Heart right ventricle (tissue), 16 donors: Measurements from ENCODE around the gene ERG28. TPM values are rescaled to one million over a fixed set of nuclear protein-coding genes. Genes with fewer than 3 reads are reported as not detected.
"Not testable (repeated sequence)": the region's sequence is repeated elsewhere in the genome, so short reads cannot be mapped to it uniquely, and the experiment has no call there.

Source experiments
- ATAC-seq, 8 donors: fragments of 200-7000 bp; cut with Tn5 transposase; one replicate each; pipeline ENCODE4 v1.9.1; 2020; ENCODE audit warnings: mild to moderate bottlenecking in 8 of 8, moderate library complexity in 8 of 8, moderate number of reproducible peaks in 1 of 8
- DNase-seq, 2 donors: peaks; one replicate each; pipeline ENCODE4 v3.0.0-alpha.2; 2020
- H3K27ac ChIP-seq, 10 donors: fragments of 200-600 bp; sonication (generic) in 2 of 10; one replicate each; pipeline versions ENCODE4 v1.5.0 to v1.8.0; 2020 to 2022; ENCODE audit warnings: mild to moderate bottlenecking in 3 of 10
- H3K27me3 ChIP-seq, 7 donors: fragments of 200-600 bp; one replicate each; pipeline ENCODE4 v1.8.0; 2021 to 2022; ENCODE audit warnings: mild to moderate bottlenecking in 2 of 7
- H3K36me3 ChIP-seq, 9 donors: fragments of 200-600 bp; sonication (generic) in 1 of 9; one replicate each; pipeline versions ENCODE4 v1.5.0 to v1.8.0; 2020 to 2022; ENCODE audit warnings: mild to moderate bottlenecking in 2 of 9
- H3K4me1 ChIP-seq, 9 donors: fragments of 200-600 bp; sonication (generic) in 1 of 9; one replicate each; pipeline versions ENCODE4 v1.5.0 to v1.8.0; 2020 to 2022; ENCODE audit warnings: mild to moderate bottlenecking in 4 of 9
- H3K4me3 ChIP-seq, 10 donors: fragments of 200-600 bp; sonication (generic) in 2 of 10; one replicate each; pipeline versions ENCODE4 v1.5.0 to v1.8.0; 2020 to 2022; ENCODE audit warnings: mild to moderate bottlenecking in 7 of 10, moderate library complexity in 2 of 10
- H3K9me3 ChIP-seq, 11 donors: fragments of 200-600 bp in 10 of 11; sonication (generic) in 2 of 11; one replicate each; pipeline versions ENCODE4 v1.5.0 to v1.8.0; 2013 to 2022; ENCODE audit warnings: mild to moderate bottlenecking in 2 of 11, control low read depth in 1 of 11, moderate library complexity in 1 of 11
- WGBS, 2 donors: extraction: QIAGEN DNeasy Blood & Tissue Kit; methylation state at CpG; one replicate each; pipeline ENCODE4 v1.1.7; 2013; ENCODE audit warnings: inconsistent platforms in 1 of 2; 5-methylcytosine and 5-hydroxymethylcytosine counted together
- intact Hi-C, 10 donors: fragments of 100-400 bp; cut with DNase I; formaldehyde crosslinking; loops; one replicate each; pipeline versions ENCODE4 v1.11.1 to v1.14.2; 2022
- polyA plus RNA-seq, 2 donors: library from polyadenylated mRNA; stranded (reverse); fragments of 200-250 nt; gene quantifications; one replicate each; pipeline ENCODE4 v1.2.3, GENCODE V29; 2013
- total RNA-seq, 10 donors: library from RNA; stranded (reverse); fragmentation: NEBNext Ultra II Directional in 3 of 10; extraction: Animal tissue kit (Norgen Biotek cat#: 25700) in 3 of 10; gene quantifications; one replicate each; pipeline versions ENCODE4 v1.2.1 to v1.2.4, GENCODE V29; 2021 to 2023
- TF ChIP-seq, protein P1 (sequence below), 9 donors: fragments of 200-600 bp; sonication (generic) in 2 of 9; IDR thresholded peaks; one replicate each; pipeline versions ENCODE4 v1.5.0 to v1.8.0; 2021 to 2022; ENCODE audit warnings: antibody characterized with exemption in 9 of 9, mild to moderate bottlenecking in 5 of 9, moderate library complexity in 1 of 9
- donor health status: Arrhythmogenic right ventricular cardiomyopathy.
- donor health status: ischemic (EF 13 %, LVEDD 7.1; RV severe dilation, severe dysfunction).
- donor health status: healthy with polysubstance abuse.
- donor health status: DM: no; HTN: yes; CAD: no.
- donor health status: DM: no; HTN: no; CAD: no.
- donor health status: ischemic (EF 25% LVEDD 6.9; RV normal size, moderate dysfunction).
- donor health status: ischemic (EF 25% LVEDD 5.7; RV mildly dilated, moderate dysfunction).
- donor health status: healthy.
- donor health status: DM: yes; HTN: yes; CAD: no.
- donor health status: Ischemic cardiomyopathy.
- donor health status: ischemic (EF 35%, LVEDD 5.7; RV mildly dilated, moderate dysfunction).
- donor health status: nonischemic (EF 11% LVEDD 7.7; RV severe dilation, severe dysfunction).
- donor health status: DM: yes; HTN: yes; CAD: no.
- donor health status: PGD.
- donor health status: ischemic (EF 29% LVEDD 5.4; RV normal size, mild dysfunction).
- donor health status: nonischemic (EF 23%, LVEDD 6.1; RV moderate dilation, normal function).

Gene ERG28
- total and polyA plus RNA-seq, 12 donors, result 6.3 to 14.6 (median 6.9) TPM

DNA sequence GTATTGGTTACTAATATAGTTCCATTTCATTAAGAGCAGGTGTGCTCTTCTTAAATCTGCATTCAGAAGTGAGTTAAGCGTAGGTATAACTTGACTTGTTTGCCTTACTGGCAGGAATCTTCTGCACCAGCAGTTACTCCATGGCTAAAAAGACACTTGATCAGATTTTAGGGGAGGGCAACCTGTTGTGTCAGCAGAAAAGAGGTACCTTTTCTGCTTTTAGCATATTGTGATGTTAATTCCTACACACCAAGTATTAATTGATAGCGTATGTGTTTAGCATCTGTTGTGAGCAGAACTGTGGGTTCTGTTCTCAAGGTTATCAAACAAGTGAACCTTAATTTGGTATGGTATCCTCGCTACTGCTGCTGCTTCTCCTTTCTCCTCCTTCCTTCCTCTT, 38.7 kb upstream of the ERG28 start:
- ATAC-seq, result no peak
- H3K4me1 ChIP-seq, result peaks cover 0 to 20% (median 13%) of the 10 kb centered on the region in 9 donors
- 94 to 96% methylated on average over 3 of the region's 3 CpGs for WGBS, 2 donors
- intact Hi-C loops, result no loop called here
- TF ChIP-seq, protein P1, sequence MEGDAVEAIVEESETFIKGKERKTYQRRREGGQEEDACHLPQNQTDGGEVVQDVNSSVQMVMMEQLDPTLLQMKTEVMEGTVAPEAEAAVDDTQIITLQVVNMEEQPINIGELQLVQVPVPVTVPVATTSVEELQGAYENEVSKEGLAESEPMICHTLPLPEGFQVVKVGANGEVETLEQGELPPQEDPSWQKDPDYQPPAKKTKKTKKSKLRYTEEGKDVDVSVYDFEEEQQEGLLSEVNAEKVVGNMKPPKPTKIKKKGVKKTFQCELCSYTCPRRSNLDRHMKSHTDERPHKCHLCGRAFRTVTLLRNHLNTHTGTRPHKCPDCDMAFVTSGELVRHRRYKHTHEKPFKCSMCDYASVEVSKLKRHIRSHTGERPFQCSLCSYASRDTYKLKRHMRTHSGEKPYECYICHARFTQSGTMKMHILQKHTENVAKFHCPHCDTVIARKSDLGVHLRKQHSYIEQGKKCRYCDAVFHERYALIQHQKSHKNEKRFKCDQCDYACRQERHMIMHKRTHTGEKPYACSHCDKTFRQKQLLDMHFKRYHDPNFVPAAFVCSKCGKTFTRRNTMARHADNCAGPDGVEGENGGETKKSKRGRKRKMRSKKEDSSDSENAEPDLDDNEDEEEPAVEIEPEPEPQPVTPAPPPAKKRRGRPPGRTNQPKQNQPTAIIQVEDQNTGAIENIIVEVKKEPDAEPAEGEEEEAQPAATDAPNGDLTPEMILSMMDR (IDR thresholded peaks at IDR 0.05), result no peak
- H3K27ac ChIP-seq, result no peak overlapping the region
- peaks cover 0 to 48% (median 7%) of the 10 kb centered on the region in 9 donors for H3K36me3 ChIP-seq
- H3K9me3 ChIP-seq, result peaks cover 0 to 14% (median 4%) of the 10 kb centered on the region in 11 donors
- H3K27me3 ChIP-seq, result no peaks in the 10 kb centered on the region
- no peak for DNase-seq
- H3K4me3 ChIP-seq, result no peak overlapping the region

GRCh38 chr14:75697918-75698317, 37.2 kb upstream of the ERG28 start:
- TF ChIP-seq, protein P1 (IDR thresholded peaks at IDR 0.05), result no peak

DNA sequence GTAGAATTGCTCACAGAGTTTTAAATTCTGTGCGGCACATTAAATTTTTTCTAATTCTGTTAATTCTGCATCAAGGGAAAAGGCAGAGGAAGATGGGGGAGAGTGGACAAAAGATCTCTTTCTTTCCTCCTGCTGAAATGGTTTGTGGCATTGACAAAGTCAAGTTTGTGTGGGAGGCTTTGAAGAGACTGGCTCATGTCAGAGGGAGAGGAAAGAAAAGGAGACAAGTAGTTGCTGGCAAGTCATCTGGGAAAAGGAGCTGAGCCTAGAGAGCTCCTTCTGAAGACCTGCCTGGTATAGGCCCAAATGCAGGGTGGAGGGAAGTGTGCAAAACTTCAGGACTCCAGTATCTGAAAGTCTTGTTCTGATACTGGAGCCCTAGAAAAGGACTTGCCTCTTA, 36.7 kb upstream of the ERG28 start:
- intact Hi-C loops, result no loop called here
- Histone ChIP-seq H3K36me3 (peaks cover 0 to 61% (median 7%) of the 10 kb centered on the region in 9 donors), H3K9me3 (peaks cover 0 to 14% (median 4%) of the 10 kb centered on the region in 11 donors), H3K27me3 (no peaks in the 10 kb centered on the region), H3K4me1 (peaks cover 0 to 9% (median 5%) of the 10 kb centered on the region in 9 donors), H3K4me3 (no peak overlapping the region), H3K27ac (no peak overlapping the region)
- ATAC-seq (no peak), DNase-seq (no peak)
- TF ChIP-seq, protein P1 (IDR thresholded peaks at IDR 0.05), result no peak
- 76 to 77% methylated on average over 1 of the region's 1 CpG for WGBS, 2 donors

More at GRCh38 chr14:75697918-75698317, 37.2 kb upstream of the ERG28 start:
- ATAC-seq (no peak), DNase-seq (no peak)
- intact Hi-C loops, result no loop called here
- Histone ChIP-seq H3K4me3 (no peak overlapping the region), H3K9me3 (peaks cover 0 to 14% (median 4%) of the 10 kb centered on the region in 11 donors), H3K27me3 (no peaks in the 10 kb centered on the region), H3K27ac (no peak overlapping the region), H3K4me1 (peaks cover 0 to 15% (median 10%) of the 10 kb centered on the region in 9 donors), H3K36me3 (peaks cover 0 to 61% (median 7%) of the 10 kb centered on the region in 9 donors)
- WGBS, 2 donors, result 90 to 92% methylated on average over 2 of the region's 2 CpGs

DNA sequence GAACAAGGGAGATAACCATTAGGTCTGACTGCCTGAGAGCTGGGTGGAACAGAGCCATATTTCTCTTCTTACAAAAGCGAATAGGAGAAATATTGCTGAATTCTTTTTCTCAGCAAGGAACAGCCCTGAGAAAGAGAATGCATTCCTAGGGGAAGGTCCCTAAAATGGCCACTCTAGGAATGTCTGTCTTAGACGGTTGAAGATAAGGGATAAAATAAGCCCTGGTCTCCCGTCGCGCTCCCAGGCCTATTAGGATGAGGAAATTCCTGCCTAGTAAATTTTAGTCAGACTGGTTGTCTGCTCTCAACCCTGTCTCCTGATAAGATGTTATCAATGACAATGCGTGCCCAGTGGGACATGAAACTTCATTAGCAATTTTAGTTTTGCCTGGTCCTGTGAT, 34.3 kb upstream of the ERG28 start:
- intact Hi-C loops, result not testable (repeated sequence)

GRCh38 chr14:75690010-75690409, 29.3 kb upstream of the ERG28 start:
- H3K4me1 ChIP-seq, result no peaks in the 10 kb centered on the region
- H3K36me3 ChIP-seq, result peaks cover 0 to 66% (median 10%) of the 10 kb centered on the region in 9 donors
- intact Hi-C loops, result no loop called here
- H3K27me3 ChIP-seq, result no peaks in the 10 kb centered on the region
- ATAC-seq, result no peak
- peaks cover 0 to 9% (median under 1%) of the 10 kb centered on the region in 11 donors for H3K9me3 ChIP-seq
- TF ChIP-seq, protein P1 (IDR thresholded peaks at IDR 0.05), result no peak
- no peak overlapping the region for H3K27ac ChIP-seq
- 92 to 93% methylated on average over 7 of the region's 7 CpGs for whole genome bisulfite sequencing, 2 donors
- H3K4me3 ChIP-seq, result no peak overlapping the region
- no peak for DNase-seq

More for the DNA sequence above, 34.3 kb upstream of the ERG28 start:
- H3K4me1 ChIP-seq, DNase-seq, ATAC-seq, H3K4me3 ChIP-seq, H3K27me3 ChIP-seq, H3K27ac ChIP-seq: not testable (repeated sequence)
- Histone ChIP-seq H3K36me3 (peaks cover 0 to 67% (median 13%) of the 10 kb centered on the region in 9 donors), H3K9me3 (peaks cover 0 to 13% (median 4%) of the 10 kb centered on the region in 11 donors)
- WGBS, 2 donors, result 94 to 95% methylated on average over 6 of the region's 6 CpGs
